ENCODE measurements around the gene ACYP2.
A peak's percentile ranks its signal among the peaks of the same experiment; 100 is the strongest.
"Not testable (repeated sequence)": the region's sequence is repeated elsewhere in the genome, so short reads cannot be mapped to it uniquely, and the experiment has no call there.

The ACYP2 gene

GRCh38 chr2:54099370-54099769 lies 16.0 kb upstream of the ACYP2 start:
- no peak for DNase-seq (ENCODE audit: low read depth)

- no peak for DNase-seq (ENCODE audit: low read depth)
Observed at GRCh38 chr2:54099829-54100585, 15.4 kb upstream of the ACYP2 start.

GRCh38 chr2:54100772-54101171 lies 14.6 kb upstream of the ACYP2 start:
- DNase-seq (ENCODE audit: low read depth): no peak

DNA sequence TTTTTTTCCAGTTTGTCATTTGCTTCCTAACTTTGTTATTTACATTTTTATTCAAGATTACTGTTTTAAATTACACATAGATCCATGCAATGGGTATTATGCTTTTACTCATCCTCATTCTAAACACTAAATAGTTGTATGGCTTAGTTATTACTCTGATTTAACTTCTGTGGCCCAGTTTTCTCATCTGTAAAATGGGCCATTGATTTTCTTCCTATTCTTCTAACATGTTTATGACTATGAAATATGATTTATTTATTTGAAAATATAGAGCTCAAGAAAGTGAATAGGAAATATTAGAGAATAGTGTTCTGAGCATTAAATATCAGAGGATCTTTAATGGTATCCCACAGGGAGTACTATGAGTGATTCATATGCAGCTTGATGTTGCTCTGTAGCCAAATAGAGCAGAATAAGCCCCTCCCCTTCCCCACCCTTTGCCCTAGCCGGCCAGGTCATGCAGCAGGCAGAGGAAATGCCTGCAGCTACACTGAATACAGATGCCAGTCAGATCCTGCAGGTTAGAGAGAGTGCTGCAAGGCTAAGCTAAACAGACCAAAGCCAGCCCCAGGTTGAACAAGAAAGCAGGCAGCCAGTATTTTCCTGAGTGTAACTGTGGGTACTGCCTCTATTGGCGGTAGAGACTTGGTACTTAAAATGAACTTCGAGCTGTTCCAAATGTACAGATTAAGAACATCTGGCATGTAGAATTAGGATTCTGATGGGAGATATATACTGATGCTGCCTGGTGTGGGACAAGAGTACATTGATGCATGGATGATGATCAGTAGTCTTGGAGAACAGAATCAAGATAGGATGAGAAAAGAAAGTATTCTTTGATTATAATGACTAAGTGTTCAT lies 11.7 kb upstream of the ACYP2 start:
- peak; percentile 74 for DNase-seq (ENCODE audit: low read depth)

DNA sequence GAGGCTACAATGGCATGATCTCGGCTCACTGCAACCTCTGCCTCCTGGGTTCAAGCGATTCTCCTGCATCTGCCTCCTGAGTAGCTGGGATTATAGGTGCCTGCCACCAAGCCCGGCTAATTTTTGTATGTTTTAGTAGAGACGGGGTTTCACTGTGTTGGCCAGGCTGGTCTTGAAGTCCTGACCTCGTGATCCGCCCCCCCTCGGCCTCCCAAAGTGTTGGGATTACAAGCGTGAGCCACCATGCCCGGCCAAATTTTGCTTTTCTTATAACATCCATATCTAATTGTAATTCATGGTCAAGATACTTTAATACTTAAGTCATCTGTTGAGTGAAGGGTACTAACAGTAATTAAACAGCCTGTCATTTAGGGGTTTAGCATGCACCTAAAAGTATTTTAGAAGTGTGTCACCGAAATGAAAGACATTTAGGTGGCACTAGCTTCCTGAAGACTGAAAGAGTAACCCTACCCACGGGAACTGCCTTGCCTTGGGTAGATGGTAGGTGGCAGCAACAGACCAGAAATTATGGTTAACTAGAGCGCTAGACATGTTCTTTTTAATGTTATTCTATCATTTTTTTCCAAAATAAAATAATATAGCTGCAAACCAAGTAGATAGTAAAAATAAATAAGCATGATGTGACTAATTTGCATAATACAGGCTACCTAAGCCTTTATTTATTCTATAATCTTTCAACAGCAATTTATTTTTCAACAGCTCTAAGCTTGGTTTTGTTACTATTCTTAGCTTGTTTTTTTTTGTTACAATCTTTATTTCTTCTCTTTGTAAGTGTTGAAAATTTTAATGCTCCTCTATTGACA lies 8.6 kb upstream of the ACYP2 start:
- peak; percentile 41 for DNase-seq (ENCODE audit: low read depth)

GRCh38 chr2:54107455-54107764 lies 8.0 kb upstream of the ACYP2 start:
- no peak for DNase-seq (ENCODE audit: low read depth)

DNA sequence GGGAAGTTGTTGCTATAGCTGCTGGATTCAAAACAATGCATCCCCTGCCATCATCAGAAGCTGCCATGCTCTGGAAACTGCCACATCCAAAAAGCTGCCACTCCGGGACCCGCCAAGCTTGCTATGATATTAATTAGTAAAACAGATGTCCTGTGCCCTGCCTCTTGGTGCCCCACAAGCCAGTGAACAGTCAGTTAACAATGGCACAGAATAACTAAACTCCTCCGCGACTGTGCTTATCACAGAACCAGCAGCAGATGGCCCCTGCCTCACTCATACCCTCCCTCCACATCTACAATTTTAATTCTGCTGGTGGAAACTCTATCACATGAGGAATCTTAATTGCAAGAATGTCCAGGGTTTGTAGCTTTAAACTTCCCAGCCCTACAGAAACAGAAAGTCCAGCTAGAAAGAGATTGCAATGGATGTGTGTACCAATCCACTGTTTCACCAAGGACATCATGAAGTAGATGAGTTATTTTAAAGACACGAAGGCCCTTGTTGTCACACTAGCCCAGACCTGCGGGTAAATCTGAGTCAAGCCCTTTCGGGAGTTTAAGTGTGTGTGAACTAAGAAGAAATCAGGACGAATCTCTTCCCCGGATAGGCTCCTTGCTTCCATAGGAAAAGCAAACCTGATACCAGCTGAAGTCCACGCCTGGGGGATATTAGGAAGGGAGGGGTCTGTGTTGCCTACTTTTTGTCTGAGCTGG lies 7.4 kb upstream of the ACYP2 start:
- DNase-seq (ENCODE audit: low read depth): no peak

- no peak for DNase-seq (ENCODE audit: low read depth)
Observed at GRCh38 chr2:54109848-54110247, 5.6 kb upstream of the ACYP2 start.

DNA sequence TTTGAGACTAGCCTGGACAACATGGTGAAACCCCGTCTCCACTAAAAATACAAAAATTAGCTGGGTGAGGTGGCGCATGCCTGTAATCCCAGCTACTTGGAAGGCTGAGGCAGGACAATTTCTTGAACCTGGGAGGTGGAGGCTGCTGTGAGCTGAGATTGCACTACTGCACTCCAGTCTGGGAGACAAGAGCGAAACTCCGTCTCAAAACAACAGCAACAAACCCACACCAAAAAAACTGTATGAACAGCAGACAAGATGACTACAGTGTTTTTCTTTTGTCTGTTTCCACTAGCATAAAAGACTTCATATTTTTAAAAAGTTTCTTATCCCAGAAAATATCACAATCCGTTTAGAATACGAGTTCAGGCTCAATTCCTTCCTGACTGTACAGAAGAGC lies 936 bp upstream of the ACYP2 start:
- not testable (repeated sequence) for DNase-seq (ENCODE audit: low read depth)

DNA sequence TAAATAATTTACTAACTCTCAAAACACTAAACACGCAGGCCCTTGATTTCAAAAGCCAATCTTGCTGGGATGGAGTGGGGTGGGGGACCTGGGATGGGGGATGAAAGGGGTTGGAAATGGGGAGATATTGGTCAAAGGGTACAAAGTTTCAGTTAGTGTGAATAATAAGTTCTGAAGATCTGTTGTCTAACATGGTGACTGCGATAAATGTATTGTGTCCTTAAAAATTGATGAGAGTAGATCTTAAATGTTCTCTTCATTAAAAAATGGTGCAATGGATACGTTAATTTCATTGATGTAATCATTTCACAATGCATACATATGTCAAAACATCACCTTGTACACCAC lies 505 bp upstream of the ACYP2 start:
- DNase-seq (ENCODE audit: low read depth): no peak

- not testable (repeated sequence) for DNase-seq (ENCODE audit: low read depth)
Observed at GRCh38 chr2:54116598-54116997, 1.2 kb downstream of the ACYP2 start.

- no peak for DNase-seq (ENCODE audit: low read depth)
Observed at GRCh38 chr2:54120950-54121349, 5.5 kb downstream of the ACYP2 start.

DNA sequence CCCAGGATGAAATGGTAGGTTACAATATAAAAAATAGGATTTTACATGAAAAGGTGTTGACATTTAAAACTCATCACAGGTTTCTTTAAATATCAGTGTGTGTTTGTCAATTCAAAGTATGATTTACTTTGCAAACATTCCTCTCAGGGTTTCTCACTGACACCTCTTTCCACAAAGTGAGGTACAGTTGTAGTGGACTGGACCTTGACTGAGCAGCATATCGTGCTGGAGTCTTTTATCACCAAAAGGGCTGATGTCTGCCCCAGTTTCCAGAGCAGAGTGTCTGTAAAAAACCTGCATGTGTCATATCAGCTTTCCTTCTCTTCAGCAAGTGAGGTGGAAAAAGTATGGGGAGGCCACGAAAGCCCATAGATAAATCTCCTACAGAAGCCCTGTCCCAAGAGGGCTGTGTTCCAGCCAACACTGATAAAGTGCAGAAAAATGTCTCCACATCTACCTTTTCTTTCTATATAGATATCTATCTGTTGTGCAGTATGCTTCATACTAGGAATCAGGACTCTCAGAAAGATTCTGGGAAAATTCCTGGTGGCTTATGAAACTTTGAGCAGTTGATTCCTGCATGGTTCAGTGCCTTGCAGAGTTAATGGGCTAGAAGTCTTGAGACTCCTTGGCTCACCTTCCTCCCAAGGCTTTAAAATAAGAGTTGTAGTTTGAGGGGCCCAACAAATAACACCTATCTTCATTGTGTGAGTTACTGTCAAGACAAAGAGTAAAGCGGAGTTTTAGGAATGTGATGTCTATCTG lies 6.9 kb downstream of the ACYP2 start:
- no peak for DNase-seq (ENCODE audit: low read depth)

DNA sequence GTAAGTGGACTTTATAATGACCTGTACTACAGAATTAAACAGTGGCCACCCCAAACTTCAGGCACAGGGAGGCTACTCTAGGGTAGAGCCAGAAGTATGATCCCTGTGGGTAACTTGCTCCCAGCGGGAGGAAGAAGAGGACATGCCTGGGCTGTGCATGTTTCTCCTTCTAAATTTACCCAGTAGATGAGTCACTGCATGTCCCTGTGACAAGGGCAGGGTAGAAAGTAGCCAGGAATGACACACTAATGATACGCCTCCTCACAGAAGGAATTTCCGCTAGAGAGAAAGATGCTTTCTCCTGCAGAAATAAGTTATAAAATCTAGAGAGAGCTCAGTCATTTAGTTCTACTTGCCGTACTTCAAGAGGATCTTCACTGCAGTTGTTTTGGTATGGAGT lies 7.5 kb downstream of the ACYP2 start:
- peak; percentile 29 for DNase-seq (ENCODE audit: low read depth)

DNA sequence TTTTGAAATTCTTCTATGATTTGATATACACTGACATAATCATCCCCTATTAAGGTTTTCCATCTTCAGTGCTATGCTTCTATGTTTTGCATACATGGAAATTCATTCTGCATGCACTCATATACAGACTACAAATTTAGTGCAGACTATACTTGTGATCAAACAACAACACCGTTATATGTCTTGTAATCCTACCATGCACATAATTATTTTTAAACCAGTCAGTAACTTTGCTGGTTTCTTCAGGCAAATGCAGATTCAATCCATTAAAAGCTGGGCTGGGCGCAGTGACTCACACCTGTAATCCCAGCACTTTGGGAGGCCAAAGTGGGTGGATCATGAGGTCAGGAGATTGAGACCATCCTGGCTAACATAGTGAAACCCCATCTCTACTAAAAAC lies 11.8 kb downstream of the ACYP2 start:
- DNase-seq (ENCODE audit: low read depth): not testable (repeated sequence)

- no peak for DNase-seq (ENCODE audit: low read depth)
Observed at GRCh38 chr2:54133056-54133455, 17.6 kb downstream of the ACYP2 start.

GRCh38 chr2:54139210-54139609 lies 23.8 kb downstream of the ACYP2 start:
- no peak for DNase-seq (ENCODE audit: low read depth)

GRCh38 chr2:54143780-54144179 lies 28.4 kb downstream of the ACYP2 start:
- no peak for DNase-seq (ENCODE audit: low read depth)

DNA sequence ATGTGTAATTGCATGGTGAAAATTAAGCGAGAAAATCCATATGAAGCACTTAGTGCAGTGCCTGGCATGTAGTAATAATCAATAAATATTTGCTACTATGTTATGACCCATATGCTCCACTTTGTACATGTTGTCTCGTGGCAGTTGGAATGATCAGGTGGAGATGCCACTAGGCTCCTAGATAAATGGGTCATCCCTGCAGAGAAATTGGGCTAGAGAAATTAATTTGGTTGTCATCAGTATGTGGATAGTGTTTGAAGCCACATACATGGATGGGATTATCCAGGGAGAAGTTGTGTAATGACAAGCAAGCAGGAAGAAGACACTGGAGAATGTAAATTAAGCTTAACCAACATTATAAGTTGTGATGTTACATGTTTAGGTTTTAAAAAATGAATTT lies 33.0 kb downstream of the ACYP2 start:
- DNase-seq (ENCODE audit: low read depth): no peak

DNA sequence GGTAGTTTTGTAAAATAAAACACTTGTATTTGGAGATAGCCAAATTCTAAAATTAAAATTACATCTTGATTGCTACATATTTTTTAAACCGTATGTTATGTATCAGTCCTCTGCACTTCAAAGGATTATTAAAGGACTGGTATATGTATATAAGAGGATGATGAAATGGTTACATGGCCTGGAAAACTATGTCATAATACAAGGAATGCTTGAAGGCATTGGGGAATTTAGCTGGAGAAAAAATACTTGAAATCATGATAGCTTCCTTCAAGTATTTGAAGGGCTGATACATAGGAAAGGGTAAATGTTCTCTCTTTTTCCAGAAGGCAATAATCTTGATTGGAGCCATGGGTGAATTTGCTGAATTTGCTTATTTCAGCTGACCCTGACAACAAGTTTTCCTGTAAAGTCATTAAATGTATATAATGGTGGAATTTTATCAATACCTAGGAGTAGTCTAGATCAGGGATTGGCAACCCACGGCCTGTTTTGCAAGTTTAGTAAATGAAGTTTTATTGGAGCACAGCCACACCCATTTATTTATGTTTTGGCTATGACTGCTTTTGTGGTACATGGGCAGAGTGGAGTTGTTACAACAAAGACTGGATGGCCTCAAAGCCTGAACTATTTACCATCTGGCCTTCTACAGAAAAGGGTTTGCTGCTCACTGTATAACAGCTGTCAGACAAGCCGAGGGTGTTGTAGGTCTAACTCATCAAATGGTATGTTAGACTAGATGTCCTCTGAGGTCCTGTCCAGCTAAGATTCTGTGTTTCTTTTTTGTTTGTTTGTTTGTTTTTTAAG lies 34.4 kb downstream of the ACYP2 start:
- peak; percentile 37 for DNase-seq (ENCODE audit: low read depth)

DNA sequence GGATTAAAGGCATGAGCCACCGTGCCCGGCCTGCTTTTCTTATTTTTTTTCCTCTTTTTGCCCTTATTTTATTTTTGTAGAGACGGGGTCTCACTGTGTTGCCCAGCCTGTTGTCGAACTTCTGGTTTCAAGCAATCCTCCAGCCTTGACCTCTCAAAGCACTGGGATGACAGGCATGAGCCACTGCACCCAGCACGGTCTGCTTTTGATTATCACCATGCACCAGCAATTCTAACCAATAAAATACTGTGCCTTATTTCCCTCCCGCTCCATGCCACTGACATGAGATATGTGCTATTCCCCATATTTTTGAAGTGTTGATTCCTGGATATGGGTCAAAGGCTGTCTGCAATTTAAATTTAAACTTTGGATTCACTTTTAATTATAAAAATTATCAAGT lies 42.9 kb downstream of the ACYP2 start:
- no peak for DNase-seq (ENCODE audit: low read depth)
